Loucy (cell line): Measurements from ENCODE around the gene EHF.

Source experiments
- H2AFZ ChIP-seq: fragments of 200-600 bp; sonication (generic); 2 replicates; pipeline ENCODE4 v1.6.0; 2016; ENCODE audit warnings: antibody characterized with exemption, mild to moderate bottlenecking, low read length, moderate library complexity
- H3F3A ChIP-seq: fragments of 200-600 bp; 2 replicates; pipeline ENCODE4 v1.6.0; 2016; ENCODE audit warnings: antibody characterized with exemption, low read depth, mild to moderate bottlenecking
- H3K27me3 ChIP-seq: fragments of 200-600 bp; sonication (generic); 2 replicates; pipeline ENCODE4 v1.6.1; 2014; ENCODE audit warnings: low read length, mild to moderate bottlenecking; ENCODE audit not compliant: insufficient read depth, poor library complexity, severe bottlenecking
- H3K36me3 ChIP-seq: fragments of 200-600 bp; sonication (generic); 2 replicates; pipeline ENCODE4 v1.6.1; 2016; ENCODE audit warnings: low read length; ENCODE audit not compliant: insufficient read depth
- H3K4me1 ChIP-seq: fragments of 200-600 bp; sonication (generic); 2 replicates; pipeline ENCODE4 v1.5.1; 2014; ENCODE audit warnings: low read length, mild to moderate bottlenecking; ENCODE audit not compliant: insufficient read depth, poor library complexity, severe bottlenecking
- H3K4me2 ChIP-seq: fragments of 200-600 bp; sonication (generic); 2 replicates; pipeline ENCODE4 v1.6.0; 2014; ENCODE audit warnings: antibody characterized with exemption, low read length, low read depth, mild to moderate bottlenecking; ENCODE audit not compliant: poor library complexity, severe bottlenecking
- H3K4me3 ChIP-seq: fragments of 200-600 bp; sonication (generic); 2 replicates; pipeline ENCODE4 v1.5.1; 2014; ENCODE audit warnings: low read length, mild to moderate bottlenecking, mixed read lengths; ENCODE audit not compliant: poor library complexity, severe bottlenecking
- H3K79me2 ChIP-seq: fragments of 200-600 bp; sonication (generic); 2 replicates; pipeline ENCODE4 v1.6.1; 2014; ENCODE audit warnings: low read length; ENCODE audit not compliant: insufficient read depth
- H3K9ac ChIP-seq: fragments of 200-600 bp; sonication (generic); 2 replicates; pipeline ENCODE4 v1.6.0; 2014; ENCODE audit warnings: mild to moderate bottlenecking, low read depth, low read length, moderate library complexity; ENCODE audit not compliant: poor library complexity, severe bottlenecking
- H3K9me2 ChIP-seq: fragments of 200-600 bp; sonication (generic); replicated peaks from 2 replicates; pipeline ENCODE4 v1.6.1; 2016; ENCODE audit warnings: low read depth, low read length, mixed read lengths
- H3K9me3 ChIP-seq: fragments of 200-600 bp; sonication (generic); 2 replicates; pipeline ENCODE4 v1.6.1; 2014; ENCODE audit warnings: mild to moderate bottlenecking, antibody characterized with exemption, low read length, low read depth; ENCODE audit not compliant: insufficient read depth
- H4K20me1 ChIP-seq: fragments of 200-600 bp; sonication (generic); 2 replicates; pipeline ENCODE4 v1.6.0; 2014; ENCODE audit warnings: antibody characterized with exemption, low read length, mild to moderate bottlenecking; ENCODE audit not compliant: insufficient read depth, poor library complexity, severe bottlenecking
- EZH2phosphoT487 ChIP-seq: fragments of 200-600 bp; IDR thresholded peaks from 2 replicates; pipeline ENCODE4 v1.6.1; 2018; ENCODE audit warnings: antibody characterized with exemption, mild to moderate bottlenecking, moderate library complexity, borderline replicate concordance
- TF ChIP-seq, protein P1 (sequence below): fragments of 200-600 bp; sonication (generic); conservative IDR thresholded peaks from 2 replicates; pipeline ENCODE4 v1.5.1; 2014; ENCODE audit warnings: mild to moderate bottlenecking, antibody characterized with exemption, low read length

The EHF gene

DNA sequence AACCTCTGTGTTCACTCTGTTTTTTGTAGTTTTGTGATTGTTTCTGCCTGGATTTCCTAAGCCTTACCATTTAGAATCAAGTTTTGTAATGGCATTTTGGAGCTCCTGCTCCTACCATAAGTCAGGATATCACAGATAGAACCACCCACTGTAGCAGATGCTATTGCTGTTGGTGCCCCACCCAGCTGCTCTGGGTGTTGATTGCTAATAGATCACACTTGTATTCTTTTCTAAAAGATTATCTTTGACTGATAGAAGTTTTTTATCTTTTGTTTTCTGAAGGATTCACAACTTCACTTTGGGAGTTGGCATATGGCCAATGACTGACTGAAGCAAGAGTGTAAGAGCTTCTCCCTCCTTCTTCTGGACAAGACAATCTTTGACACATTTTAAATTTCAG, 76.0 kb downstream of the EHF start:
- no peaks in the 10 kb centered on the region for H3K36me3 ChIP-seq
- H3K79me2 ChIP-seq: no peaks in the 10 kb centered on the region
- H3K27me3 ChIP-seq: no peaks in the 10 kb centered on the region
- H3K4me2 ChIP-seq: no peak overlapping the region
- no peaks in the 10 kb centered on the region for H3F3A ChIP-seq
- no peaks in the 10 kb centered on the region for H4K20me1 ChIP-seq
- H3K9me2 ChIP-seq: no peaks in the 10 kb centered on the region
- TF ChIP-seq, protein P1, sequence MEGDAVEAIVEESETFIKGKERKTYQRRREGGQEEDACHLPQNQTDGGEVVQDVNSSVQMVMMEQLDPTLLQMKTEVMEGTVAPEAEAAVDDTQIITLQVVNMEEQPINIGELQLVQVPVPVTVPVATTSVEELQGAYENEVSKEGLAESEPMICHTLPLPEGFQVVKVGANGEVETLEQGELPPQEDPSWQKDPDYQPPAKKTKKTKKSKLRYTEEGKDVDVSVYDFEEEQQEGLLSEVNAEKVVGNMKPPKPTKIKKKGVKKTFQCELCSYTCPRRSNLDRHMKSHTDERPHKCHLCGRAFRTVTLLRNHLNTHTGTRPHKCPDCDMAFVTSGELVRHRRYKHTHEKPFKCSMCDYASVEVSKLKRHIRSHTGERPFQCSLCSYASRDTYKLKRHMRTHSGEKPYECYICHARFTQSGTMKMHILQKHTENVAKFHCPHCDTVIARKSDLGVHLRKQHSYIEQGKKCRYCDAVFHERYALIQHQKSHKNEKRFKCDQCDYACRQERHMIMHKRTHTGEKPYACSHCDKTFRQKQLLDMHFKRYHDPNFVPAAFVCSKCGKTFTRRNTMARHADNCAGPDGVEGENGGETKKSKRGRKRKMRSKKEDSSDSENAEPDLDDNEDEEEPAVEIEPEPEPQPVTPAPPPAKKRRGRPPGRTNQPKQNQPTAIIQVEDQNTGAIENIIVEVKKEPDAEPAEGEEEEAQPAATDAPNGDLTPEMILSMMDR: no peak
- no peak for TF ChIP-seq EZH2phosphoT487
- H2AFZ ChIP-seq: no peak overlapping the region
- H3K9ac ChIP-seq: no peak overlapping the region
- no peaks in the 10 kb centered on the region for H3K9me3 ChIP-seq
- no peaks in the 10 kb centered on the region for H3K4me1 ChIP-seq
- H3K4me3 ChIP-seq: no peak overlapping the region

DNA sequence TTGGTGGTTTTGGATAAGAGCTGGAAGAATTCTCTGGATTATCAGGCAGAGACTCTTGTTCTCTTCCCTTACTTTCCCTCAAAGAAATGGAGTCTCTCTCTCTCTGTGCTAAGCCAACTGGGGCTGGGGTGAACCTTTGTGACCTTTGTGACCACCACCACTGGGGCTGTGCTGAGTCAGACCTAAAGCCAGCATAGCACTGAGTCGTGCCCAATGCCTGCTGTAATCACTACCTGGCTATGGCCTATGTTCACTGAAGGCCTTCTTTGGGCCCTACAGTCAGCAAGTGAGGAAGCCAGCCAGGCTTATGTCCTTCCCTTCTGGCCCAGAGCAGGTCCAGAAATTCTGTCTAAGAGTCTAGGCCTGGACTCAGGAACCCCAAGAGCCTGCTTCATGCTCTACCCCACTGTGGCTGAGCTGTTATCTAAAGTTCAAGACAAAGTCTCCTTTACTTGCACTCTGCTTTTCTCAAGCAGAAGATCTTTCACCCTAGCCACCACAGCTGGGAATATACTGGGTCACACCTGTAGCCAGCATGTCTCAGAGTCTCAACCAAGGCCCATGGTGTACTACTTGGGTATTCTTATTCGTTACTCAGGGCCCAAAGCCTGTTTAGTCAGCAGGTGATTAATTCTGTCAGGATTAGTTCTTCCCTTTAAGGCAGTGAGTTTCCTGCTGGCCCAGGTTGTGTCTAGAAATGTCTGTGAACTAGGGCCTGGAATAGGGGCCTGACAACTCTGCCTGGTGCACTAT, 86.0 kb downstream of the EHF start:
- Histone ChIP-seq H3K79me2 (no peaks in the 10 kb centered on the region), H3K4me3 (no peak overlapping the region), H3K4me1 (no peaks in the 10 kb centered on the region), H3K4me2 (no peak overlapping the region), H4K20me1 (no peaks in the 10 kb centered on the region), H3K27me3 (no peaks in the 10 kb centered on the region), H3K9ac (no peak overlapping the region), H3K9me3 (peaks cover 8% of the 10 kb centered on the region), H3K36me3 (no peaks in the 10 kb centered on the region), H2AFZ (no peak overlapping the region), H3K9me2 (no peaks in the 10 kb centered on the region), H3F3A (no peaks in the 10 kb centered on the region)
- TF ChIP-seq, protein P1: no peak
- no peak for TF ChIP-seq EZH2phosphoT487

DNA sequence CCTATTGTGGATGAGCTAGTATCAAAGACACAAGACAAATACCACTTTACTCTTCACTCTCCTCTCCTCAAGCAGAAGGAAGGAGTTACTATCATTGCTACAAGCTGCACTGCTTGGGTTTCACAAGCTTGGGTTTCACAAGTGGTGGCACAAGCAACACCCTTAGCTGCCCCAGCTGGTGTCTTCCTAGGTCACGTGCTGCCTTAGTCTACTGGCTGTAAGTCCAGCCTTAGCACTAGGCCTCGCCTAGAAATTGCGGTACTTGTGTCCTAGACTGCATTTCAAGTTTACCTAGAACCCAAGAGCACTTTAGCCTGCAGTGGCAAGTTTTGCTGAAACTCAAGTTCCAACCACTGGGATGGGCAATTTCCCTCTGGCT, 86.6 kb downstream of the EHF start:
- Histone ChIP-seq H3K79me2 (no peaks in the 10 kb centered on the region), H3K9me3 (peaks cover 4% of the 10 kb centered on the region), H4K20me1 (no peaks in the 10 kb centered on the region), H3K27me3 (no peaks in the 10 kb centered on the region), H3K4me2 (no peak overlapping the region), H3K9ac (no peak overlapping the region), H3F3A (no peaks in the 10 kb centered on the region), H3K4me3 (no peak overlapping the region), H3K9me2 (no peaks in the 10 kb centered on the region), H3K4me1 (no peaks in the 10 kb centered on the region), H2AFZ (no peak overlapping the region), H3K36me3 (no peaks in the 10 kb centered on the region)
- TF ChIP-seq EZH2phosphoT487: no peak
- TF ChIP-seq, protein P1: no peak
